H7 (cell line): ENCODE results near the gene CEP44. TPM values are rescaled to one million over a fixed set of nuclear protein-coding genes. Genes with fewer than 3 reads are reported as not detected.

Experiments used
- DNase-seq: peaks from one replicate; pipeline ENCODE4 v3.0.0; 2012
- H3K27me3 ChIP-seq: 2 replicates; pipeline ENCODE4 v1.6.0; 2011; ENCODE audit warnings: mild to moderate bottlenecking, low read length; ENCODE audit not compliant: control insufficient read depth, insufficient read depth
- H3K36me3 ChIP-seq: replicated peaks from 2 replicates; pipeline ENCODE4 v1.5.1; 2011; ENCODE audit warnings: low read length; ENCODE audit not compliant: control insufficient read depth, insufficient read depth
- H3K4me3 ChIP-seq: 2 replicates; pipeline ENCODE4 v1.5.1; 2011; ENCODE audit warnings: low read depth, mild to moderate bottlenecking, control low read depth, low read length, moderate library complexity; ENCODE audit not compliant: insufficient read depth
- total RNA-seq: library from RNA; depleted of rRNA; stranded (reverse); fragments of >200 nt; shearing (Covaris generic); gene quantifications from 2 replicates; pipeline ENCODE4 v1.2.3, GENCODE V29; 2014

Gene CEP44
- total RNA-seq, 1 experiment from 2014 or later: 17.0 TPM

GRCh38 chr4:174262624-174263444, 20.9 kb upstream of the CEP44 start:
- DNase-seq: no peak
- no peak overlapping the region for H3K4me3 ChIP-seq
- H3K27me3 ChIP-seq: no peaks in the 10 kb centered on the region
- no peaks in the 10 kb centered on the region for H3K36me3 ChIP-seq

GRCh38 chr4:174263445-174263736, 20.3 kb upstream of the CEP44 start:
- Histone ChIP-seq H3K27me3 (no peaks in the 10 kb centered on the region), H3K4me3 (no peak overlapping the region), H3K36me3 (no peaks in the 10 kb centered on the region)
- DNase-seq: no peak

- Histone ChIP-seq H3K27me3 (no peaks in the 10 kb centered on the region), H3K36me3 (no peaks in the 10 kb centered on the region), H3K4me3 (no peak overlapping the region)
- no peak for DNase-seq
These were observed 17.8 kb upstream of the CEP44 start for GRCh38 chr4:174265916-174266315.

GRCh38 chr4:174266416-174266815, 17.3 kb upstream of the CEP44 start:
- no peaks in the 10 kb centered on the region for H3K27me3 ChIP-seq
- DNase-seq: no peak
- H3K4me3 ChIP-seq: no peak overlapping the region
- H3K36me3 ChIP-seq: no peaks in the 10 kb centered on the region

- Histone ChIP-seq H3K4me3 (no peak overlapping the region), H3K27me3 (no peaks in the 10 kb centered on the region), H3K36me3 (no peaks in the 10 kb centered on the region)
- DNase-seq: no peak
These were observed 9.8 kb upstream of the CEP44 start for GRCh38 chr4:174273930-174274329.

GRCh38 chr4:174274436-174274835, 9.3 kb upstream of the CEP44 start:
- Histone ChIP-seq H3K4me3 (no peak overlapping the region), H3K36me3 (no peaks in the 10 kb centered on the region), H3K27me3 (no peaks in the 10 kb centered on the region)
- no peak for DNase-seq

GRCh38 chr4:174275101-174275500, 8.6 kb upstream of the CEP44 start:
- no peak for DNase-seq
- Histone ChIP-seq H3K4me3 (no peak overlapping the region), H3K36me3 (no peaks in the 10 kb centered on the region), H3K27me3 (no peaks in the 10 kb centered on the region)

GRCh38 chr4:174277433-174277832, 6.3 kb upstream of the CEP44 start:
- DNase-seq: no peak
- Histone ChIP-seq H3K36me3 (no peaks in the 10 kb centered on the region), H3K27me3 (no peaks in the 10 kb centered on the region)

GRCh38 chr4:174278467-174278866, 5.2 kb upstream of the CEP44 start:
- Histone ChIP-seq H3K4me3 (no peak overlapping the region), H3K36me3 (no peaks in the 10 kb centered on the region), H3K27me3 (no peaks in the 10 kb centered on the region)
- no peak for DNase-seq

More at GRCh38 chr4:174277433-174277832, 6.3 kb upstream of the CEP44 start:
- H3K4me3 ChIP-seq: no peak overlapping the region

- Histone ChIP-seq H3K27me3 (no peaks in the 10 kb centered on the region), H3K4me3 (no peak overlapping the region), H3K36me3 (no peaks in the 10 kb centered on the region)
- DNase-seq: no peak
These were observed 4.1 kb upstream of the CEP44 start for GRCh38 chr4:174279433-174280155.

- Histone ChIP-seq H3K36me3 (no peaks in the 10 kb centered on the region), H3K27me3 (no peaks in the 10 kb centered on the region)
- no peak for DNase-seq
These were observed 2.5 kb upstream of the CEP44 start for GRCh38 chr4:174281182-174281737.

GRCh38 chr4:174281901-174282300, 1.8 kb upstream of the CEP44 start:
- DNase-seq: no peak
- Histone ChIP-seq H3K36me3 (no peaks in the 10 kb centered on the region), H3K27me3 (no peaks in the 10 kb centered on the region), H3K4me3 (no peak overlapping the region)

More at GRCh38 chr4:174281182-174281737, 2.5 kb upstream of the CEP44 start:
- no peak overlapping the region for H3K4me3 ChIP-seq

GRCh38 chr4:174282836-174283506, 740 bp upstream of the CEP44 start:
- Histone ChIP-seq H3K4me3 (peak overlapping the region; percentile 91), H3K36me3 (no peaks in the 10 kb centered on the region), H3K27me3 (no peaks in the 10 kb centered on the region)
- peak; percentile 77 for DNase-seq

- DNase-seq: peak; percentile 12
These were observed 776 bp downstream of the CEP44 start for GRCh38 chr4:174284487-174284886.

More at GRCh38 chr4:174284487-174284886, 776 bp downstream of the CEP44 start:
- Histone ChIP-seq H3K4me3 (peak overlapping the region; percentile 91), H3K27me3 (no peaks in the 10 kb centered on the region), H3K36me3 (no peaks in the 10 kb centered on the region)
